ENCODE data around the gene COL6A1. TPM values are rescaled to one million over a fixed set of nuclear protein-coding genes. Genes with fewer than 3 reads are reported as not detected.

The COL6A1 gene
- polyA plus RNA-seq, 1 experiment: 493 TPM

GRCh38 chr21:45947296-45947695 lies 34.3 kb upstream of the COL6A1 start:
- Histone ChIP-seq H3K9me3 (ENCODE audit: control insufficient read depth, insufficient read depth, low read length) (peaks cover 22% of the 10 kb centered on the region; the same call in 1 of the 2 replicates), H3K27me3 (ENCODE audit: control insufficient read depth, insufficient read depth, low read length) (peaks cover 16% of the 10 kb centered on the region), H3K4me3 (ENCODE audit: low read depth, low read length) (no peak overlapping the region), H3K27ac (ENCODE audit: low read depth, low read length) (no peak overlapping the region)
- POLR2A ChIA-PET: no interaction called here
- CTCF ChIA-PET: no interaction called here
- TF ChIP-seq CTCF (IDR thresholded peaks at IDR 0.05; ENCODE audit: low read depth, low read length): no peak
- DNase-seq (ENCODE audit: low read depth, low spot score): no peak

GRCh38 chr21:45947716-45948255 lies 33.8 kb upstream of the COL6A1 start:
- ChIA-PET CTCF (no interaction called here), POLR2A (no interaction called here)
- DNase-seq (ENCODE audit: low read depth, low spot score): no peak
- H3K27ac ChIP-seq (ENCODE audit: low read depth, low read length): no peak overlapping the region
- peaks cover 16% of the 10 kb centered on the region for H3K27me3 ChIP-seq (ENCODE audit: control insufficient read depth, insufficient read depth, low read length)
- H3K9me3 ChIP-seq (ENCODE audit: control insufficient read depth, insufficient read depth, low read length): peaks cover 22% of the 10 kb centered on the region; the same call in 1 of the 2 replicates
- no peak for TF ChIP-seq CTCF (IDR thresholded peaks at IDR 0.05; ENCODE audit: low read depth, low read length)
- no peak overlapping the region for H3K4me3 ChIP-seq (ENCODE audit: low read depth, low read length)

DNA sequence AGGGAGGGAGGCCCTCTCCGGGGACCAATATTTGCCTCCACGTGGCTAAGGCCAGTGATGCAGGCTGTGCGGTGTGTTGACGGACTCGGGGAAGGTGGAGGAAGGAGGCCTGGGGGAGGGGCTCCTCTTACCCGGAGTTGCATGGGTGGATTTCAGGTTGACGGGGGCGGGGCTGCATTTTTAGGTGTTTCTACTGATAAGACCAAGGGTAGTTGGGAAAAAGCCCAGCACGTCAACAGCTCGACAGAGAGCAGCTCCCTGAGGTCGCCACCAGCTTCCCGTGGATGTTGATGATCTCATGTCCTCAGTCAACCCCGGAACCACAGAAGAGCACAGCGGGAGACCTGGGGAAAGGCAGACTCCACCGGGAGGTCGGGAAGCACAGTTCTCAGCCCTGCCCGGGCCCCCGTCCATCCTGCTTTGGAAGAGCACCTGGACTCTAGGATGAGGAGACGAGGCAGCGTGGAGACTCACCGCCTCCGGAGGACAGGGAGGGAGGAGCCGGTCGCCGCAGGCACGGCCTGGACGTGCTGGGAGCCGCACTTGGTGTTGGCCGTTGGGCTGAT lies 32.9 kb upstream of the COL6A1 start:
- ChIA-PET CTCF (interaction anchor here (0.5 kb wide), 1 partner anchor 115 kb away, joined by 4 read pairs; no protein-coding TSS in a partner anchor), POLR2A (no interaction called here)
- DNase-seq (ENCODE audit: low read depth, low spot score): no peak
- H3K27me3 ChIP-seq (ENCODE audit: control insufficient read depth, insufficient read depth, low read length): peaks cover 16% of the 10 kb centered on the region
- peaks cover 22% of the 10 kb centered on the region; the same call in 1 of the 2 replicates for H3K9me3 ChIP-seq (ENCODE audit: control insufficient read depth, insufficient read depth, low read length)
- TF ChIP-seq CTCF (IDR thresholded peaks at IDR 0.05; ENCODE audit: low read depth, low read length): no peak
- H3K27ac ChIP-seq (ENCODE audit: low read depth, low read length): no peak overlapping the region
- H3K4me3 ChIP-seq (ENCODE audit: low read depth, low read length): no peak overlapping the region

- H3K27ac ChIP-seq (ENCODE audit: low read depth, low read length): no peak overlapping the region
- ChIA-PET CTCF (no interaction called here), POLR2A (no interaction called here)
- no peak for DNase-seq (ENCODE audit: low read depth, low spot score)
- H3K9me3 ChIP-seq (ENCODE audit: control insufficient read depth, insufficient read depth, low read length): peaks cover 22% of the 10 kb centered on the region; the same call in 1 of the 2 replicates
- H3K27me3 ChIP-seq (ENCODE audit: control insufficient read depth, insufficient read depth, low read length): peaks cover 16% of the 10 kb centered on the region
- TF ChIP-seq CTCF (IDR thresholded peaks at IDR 0.05; ENCODE audit: low read depth, low read length): no peak
- H3K4me3 ChIP-seq (ENCODE audit: low read depth, low read length): peak overlapping the region; percentile 17; the same call in 1 of the 2 replicates
Measured at GRCh38 chr21:45949928-45950739, 31.4 kb upstream of the COL6A1 start.

Measured in AG04450 (cell line).